ENCODE results near the gene CDC42BPA.
"Not testable (repeated sequence)": the region's sequence is repeated elsewhere in the genome, so short reads cannot be mapped to it uniquely, and the experiment has no call there.

Gene CDC42BPA, protein sequence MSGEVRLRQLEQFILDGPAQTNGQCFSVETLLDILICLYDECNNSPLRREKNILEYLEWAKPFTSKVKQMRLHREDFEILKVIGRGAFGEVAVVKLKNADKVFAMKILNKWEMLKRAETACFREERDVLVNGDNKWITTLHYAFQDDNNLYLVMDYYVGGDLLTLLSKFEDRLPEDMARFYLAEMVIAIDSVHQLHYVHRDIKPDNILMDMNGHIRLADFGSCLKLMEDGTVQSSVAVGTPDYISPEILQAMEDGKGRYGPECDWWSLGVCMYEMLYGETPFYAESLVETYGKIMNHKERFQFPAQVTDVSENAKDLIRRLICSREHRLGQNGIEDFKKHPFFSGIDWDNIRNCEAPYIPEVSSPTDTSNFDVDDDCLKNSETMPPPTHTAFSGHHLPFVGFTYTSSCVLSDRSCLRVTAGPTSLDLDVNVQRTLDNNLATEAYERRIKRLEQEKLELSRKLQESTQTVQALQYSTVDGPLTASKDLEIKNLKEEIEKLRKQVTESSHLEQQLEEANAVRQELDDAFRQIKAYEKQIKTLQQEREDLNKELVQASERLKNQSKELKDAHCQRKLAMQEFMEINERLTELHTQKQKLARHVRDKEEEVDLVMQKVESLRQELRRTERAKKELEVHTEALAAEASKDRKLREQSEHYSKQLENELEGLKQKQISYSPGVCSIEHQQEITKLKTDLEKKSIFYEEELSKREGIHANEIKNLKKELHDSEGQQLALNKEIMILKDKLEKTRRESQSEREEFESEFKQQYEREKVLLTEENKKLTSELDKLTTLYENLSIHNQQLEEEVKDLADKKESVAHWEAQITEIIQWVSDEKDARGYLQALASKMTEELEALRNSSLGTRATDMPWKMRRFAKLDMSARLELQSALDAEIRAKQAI (N-terminal part only)

GRCh38 chr1:227318016-227318852 is at the start of gene CDC42BPA:
Gene CDC42BPA, minus strand, starts transcription at chr1:227318492. Its CDS starts 1,310 bp downstream, at chr1:227317182.
- DNase-seq (ENCODE audit: low spot score), result peak; percentile 39

DNA sequence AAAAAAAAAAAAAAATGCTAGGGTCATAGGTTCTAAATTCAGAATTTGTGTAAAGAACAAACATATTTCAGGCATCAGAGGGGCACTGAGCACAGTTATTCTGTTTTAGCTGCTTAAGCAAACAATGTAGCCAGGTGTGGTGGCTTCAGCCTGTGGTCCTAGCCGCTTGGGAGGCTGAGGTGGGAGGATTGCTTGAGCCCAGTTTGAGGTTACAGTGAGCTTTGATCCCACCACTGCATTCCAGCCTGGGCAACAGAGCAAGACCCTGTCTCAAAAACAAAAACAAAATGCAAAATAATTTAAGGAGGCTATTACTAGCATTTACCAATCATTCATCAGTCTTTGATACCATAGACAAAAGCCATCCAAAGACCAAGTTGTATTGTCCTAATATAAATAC is 49.7 kb upstream of the CDC42BPA start:
- no peak for DNase-seq (ENCODE audit: low spot score)

DNA sequence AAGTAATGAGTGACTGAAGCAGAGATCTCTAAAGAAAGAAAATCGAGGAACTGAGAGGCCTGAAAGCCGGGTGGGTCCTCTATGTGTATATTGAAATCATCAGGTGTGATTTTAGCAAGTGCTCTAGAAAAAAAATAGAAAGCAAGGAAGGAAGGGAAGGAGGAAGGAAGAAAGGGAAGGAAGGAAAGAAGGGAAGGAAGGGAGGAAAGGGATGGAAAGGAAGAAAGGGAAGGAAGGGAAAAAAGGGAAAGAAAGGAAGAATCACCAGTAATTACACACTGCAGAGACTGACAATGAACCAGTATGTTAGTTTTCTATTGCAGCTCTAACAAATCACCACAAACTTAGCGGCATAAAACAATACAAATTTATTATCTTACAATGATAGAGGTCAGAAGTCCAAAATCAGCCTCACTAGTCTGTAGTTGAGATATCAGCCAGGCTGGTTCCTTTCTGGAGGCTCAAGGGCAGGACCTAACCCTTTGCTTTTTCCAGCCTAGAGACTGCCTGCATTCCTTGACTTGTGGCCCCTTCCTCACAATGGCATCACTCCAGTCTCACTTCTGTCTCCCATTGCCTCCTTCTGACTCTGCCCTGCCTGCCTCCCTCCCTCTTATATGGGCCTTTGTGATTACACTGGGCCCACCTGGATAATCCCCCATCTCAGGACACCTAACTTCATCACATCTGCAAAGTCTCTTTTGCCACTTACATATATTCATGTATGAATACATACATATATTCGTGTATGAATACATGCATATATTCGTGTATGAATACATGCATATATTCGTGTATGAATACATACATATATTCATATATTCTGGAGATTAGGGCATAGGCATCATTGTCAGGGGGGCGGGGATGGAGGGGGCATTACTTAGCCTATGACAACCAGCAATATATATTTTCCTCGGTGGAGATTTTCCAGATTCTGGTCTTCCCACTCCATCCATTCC is 47.5 kb upstream of the CDC42BPA start:
- DNase-seq (ENCODE audit: low spot score), result no peak

GRCh38 chr1:227364657-227365056 is 46.4 kb upstream of the CDC42BPA start:
- no peak for DNase-seq (ENCODE audit: low spot score)

DNA sequence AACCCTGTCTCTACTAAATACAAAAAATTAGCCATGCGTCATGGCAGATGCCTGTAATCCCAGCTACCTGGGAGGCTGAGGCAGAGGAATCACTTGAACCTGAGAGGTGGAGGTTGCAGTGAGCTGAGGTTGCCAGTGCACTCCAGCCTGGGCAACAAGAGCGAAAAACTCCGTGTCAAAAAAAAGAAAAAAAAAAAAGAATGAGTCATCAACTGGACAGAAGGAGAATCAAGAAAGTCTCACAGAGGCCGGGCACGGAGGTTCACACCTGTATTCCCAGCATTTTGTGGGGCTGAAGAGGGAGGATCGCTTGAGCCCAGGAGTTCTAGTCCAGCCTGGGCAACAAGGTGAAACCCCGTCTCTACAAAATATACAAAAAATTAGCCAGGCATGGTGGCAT is 45.5 kb upstream of the CDC42BPA start:
- DNase-seq (ENCODE audit: low spot score), result no peak

- no peak for DNase-seq (ENCODE audit: low spot score)
Observed at GRCh38 chr1:227362039-227362438, 43.7 kb upstream of the CDC42BPA start.

DNA sequence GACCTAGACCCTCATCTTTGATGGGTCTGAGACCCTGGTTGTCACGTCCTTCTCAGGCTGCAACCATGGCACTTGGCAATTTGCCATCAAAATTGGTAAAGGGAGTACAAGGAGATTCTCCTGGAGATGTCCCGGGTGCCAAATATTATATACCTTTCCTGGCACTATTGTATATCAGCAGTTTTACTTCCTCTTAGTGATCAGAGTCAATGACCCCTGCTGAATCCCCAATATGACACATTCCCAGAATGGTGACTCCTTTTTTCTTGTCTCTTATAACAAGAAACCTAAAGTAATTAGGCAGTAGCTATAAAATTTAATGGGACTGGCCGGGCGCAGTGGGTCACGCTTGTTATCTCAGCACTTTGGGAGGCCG is 39.6 kb upstream of the CDC42BPA start:
- DNase-seq (ENCODE audit: low spot score), result no peak

GRCh38 chr1:227357171-227357926 is 39.1 kb upstream of the CDC42BPA start:
- DNase-seq (ENCODE audit: low spot score), result no peak

GRCh38 chr1:227356620-227357146 is 38.4 kb upstream of the CDC42BPA start:
- no peak for DNase-seq (ENCODE audit: low spot score)

GRCh38 chr1:227355542-227356245 is 37.4 kb upstream of the CDC42BPA start:
- DNase-seq (ENCODE audit: low spot score), result no peak

DNA sequence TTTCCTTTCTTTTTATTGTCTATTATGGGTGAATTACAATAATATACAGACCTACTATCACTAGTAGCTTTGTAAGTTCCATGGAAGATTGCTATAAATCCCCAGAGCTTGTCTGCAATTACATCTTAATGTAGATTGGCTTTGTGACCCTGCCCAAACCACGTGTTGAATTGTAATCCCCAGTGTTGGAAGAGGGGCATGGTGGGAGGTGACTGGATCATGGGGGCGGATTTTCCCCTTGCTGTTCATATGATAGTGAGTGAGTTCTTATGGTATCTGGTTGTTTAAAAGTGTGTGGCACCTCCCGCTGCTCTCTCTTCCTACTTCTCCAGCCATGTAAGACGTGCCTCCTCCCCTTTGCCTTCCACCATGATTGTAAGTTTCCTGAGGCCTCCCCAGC is 34.9 kb upstream of the CDC42BPA start:
- no peak for DNase-seq (ENCODE audit: low spot score)

DNA sequence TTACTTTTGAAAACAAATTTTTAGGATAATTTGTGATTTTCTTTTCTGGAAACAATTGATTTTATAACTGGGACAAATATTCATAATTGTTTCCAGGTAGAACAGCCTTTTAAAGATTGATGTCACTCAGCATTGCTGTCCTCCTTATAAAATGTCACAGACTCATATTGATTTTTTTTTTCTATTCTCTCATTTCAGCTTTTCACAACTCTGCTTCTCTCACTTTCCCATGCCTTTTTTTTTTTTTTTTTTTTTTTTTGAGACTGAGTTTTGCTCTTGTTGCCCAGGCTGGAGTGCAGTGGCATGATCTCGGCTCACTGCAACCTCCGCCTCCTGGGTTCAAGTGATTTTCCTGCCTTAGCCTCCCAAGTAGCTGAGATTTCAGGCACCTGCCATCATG is 33.9 kb upstream of the CDC42BPA start:
- not testable (repeated sequence) for DNase-seq (ENCODE audit: low spot score)

DNA sequence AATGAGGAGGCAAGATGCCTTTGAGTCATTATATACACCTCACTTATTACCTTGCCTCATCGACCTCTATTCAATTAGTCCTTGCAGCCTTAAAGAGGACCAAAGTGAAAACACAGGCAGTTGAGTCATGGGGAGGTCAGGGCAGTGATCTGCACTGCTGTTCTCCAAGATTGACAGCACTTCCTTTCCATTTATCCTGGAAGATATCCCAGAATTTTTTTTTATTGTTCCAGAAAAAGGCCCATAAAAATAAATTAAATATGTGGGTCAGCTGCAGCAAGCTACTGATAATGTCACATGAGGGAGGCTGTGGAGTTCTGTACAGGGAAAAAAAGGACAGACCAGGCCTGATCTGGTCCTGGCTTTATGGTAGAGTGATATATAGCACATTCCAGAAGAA is 33.2 kb upstream of the CDC42BPA start:
- DNase-seq (ENCODE audit: low spot score), result no peak

- no peak for DNase-seq (ENCODE audit: low spot score)
Observed at GRCh38 chr1:227349967-227350366, 31.7 kb upstream of the CDC42BPA start.

DNA sequence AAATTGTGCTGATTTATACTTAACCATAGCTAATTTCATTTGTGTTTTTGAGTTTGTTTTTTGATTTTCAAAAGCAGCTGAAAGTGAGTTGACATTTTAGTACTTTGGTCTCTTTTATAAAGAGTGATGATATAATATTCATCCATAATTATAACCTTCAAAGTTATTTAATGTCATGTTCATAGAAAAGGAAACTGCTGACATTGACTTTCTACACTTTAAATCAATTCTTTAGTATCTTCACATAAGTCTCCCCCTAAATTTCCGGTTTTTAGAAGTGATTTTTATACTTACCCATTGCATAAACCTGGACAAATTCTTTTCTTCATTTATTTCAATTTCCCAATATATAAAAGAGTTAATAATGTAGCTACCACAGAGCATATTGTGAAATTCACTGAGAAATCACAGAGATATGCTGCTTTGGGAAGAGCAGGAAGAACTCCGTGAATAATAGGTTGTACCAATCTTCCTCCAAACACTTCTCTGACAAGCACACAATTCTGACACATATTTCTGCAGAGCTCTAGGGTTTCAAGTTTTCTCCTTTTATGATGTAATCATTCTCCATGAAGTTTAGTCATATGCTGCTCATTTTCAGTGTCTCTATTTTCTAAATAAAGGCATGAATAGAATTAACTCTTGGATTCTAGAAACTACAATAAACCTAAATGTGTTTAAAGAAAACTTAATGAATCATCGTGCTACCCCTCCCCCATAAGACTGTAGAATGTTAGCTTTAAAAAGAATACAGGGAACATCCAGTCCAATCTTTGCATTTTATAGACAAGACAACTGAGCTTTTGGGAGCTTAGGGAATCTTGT is 25.6 kb upstream of the CDC42BPA start:
- DNase-seq (ENCODE audit: low spot score), result no peak

DNA sequence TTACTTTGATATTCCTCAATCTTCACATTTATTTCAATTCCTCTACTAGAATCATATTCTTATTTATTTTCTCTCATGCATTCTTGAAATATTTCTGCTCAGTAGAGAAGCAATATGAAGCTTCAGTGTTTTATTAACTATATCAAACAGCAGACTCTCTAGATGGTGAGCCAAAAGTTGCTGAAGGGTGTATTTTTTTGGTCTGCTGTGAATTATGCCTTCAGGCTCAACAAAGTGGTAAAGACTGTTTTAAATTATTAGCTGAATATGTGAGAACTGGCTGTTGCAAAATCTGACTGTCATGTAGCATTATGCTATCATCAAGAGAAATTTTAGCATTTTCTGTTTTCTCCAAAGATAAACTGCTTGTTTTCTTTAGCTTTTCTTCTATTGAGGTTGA is 24.9 kb upstream of the CDC42BPA start:
- DNase-seq (ENCODE audit: low spot score), result no peak

GRCh38 chr1:227342075-227342829 is 24.0 kb upstream of the CDC42BPA start:
- no peak for DNase-seq (ENCODE audit: low spot score)

GRCh38 chr1:227336136-227336535 is 17.8 kb upstream of the CDC42BPA start:
- not testable (repeated sequence) for DNase-seq (ENCODE audit: low spot score)
